ENCODE measurements around the gene PIAS4.

DNA sequence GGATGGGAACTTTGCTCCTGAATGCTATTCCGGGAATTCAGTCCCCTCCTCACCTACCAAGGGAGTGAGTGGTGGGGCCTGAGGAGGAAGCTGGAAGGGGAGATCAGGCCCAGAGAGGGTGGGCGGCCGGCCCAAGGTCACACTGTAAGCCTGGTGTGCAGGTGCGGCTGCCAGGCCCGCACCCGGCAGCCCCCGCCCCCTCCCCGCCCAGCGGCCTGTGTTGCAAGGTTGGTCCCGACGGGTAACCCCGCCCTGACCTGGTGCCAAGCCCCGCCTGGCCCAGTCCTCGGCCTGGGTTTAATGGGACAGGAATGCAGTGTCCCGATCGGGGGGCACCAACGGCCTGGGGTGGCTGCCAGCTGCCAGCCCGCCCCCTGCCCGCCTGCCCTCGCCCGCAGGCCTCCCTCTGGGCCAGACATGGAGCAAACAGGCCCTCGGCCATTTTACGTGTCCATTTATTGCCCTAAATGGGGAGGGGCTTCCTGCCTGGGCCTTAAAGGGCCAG, 53.7 kb downstream of the PIAS4 start:
- TF ChIP-seq, protein P1, sequence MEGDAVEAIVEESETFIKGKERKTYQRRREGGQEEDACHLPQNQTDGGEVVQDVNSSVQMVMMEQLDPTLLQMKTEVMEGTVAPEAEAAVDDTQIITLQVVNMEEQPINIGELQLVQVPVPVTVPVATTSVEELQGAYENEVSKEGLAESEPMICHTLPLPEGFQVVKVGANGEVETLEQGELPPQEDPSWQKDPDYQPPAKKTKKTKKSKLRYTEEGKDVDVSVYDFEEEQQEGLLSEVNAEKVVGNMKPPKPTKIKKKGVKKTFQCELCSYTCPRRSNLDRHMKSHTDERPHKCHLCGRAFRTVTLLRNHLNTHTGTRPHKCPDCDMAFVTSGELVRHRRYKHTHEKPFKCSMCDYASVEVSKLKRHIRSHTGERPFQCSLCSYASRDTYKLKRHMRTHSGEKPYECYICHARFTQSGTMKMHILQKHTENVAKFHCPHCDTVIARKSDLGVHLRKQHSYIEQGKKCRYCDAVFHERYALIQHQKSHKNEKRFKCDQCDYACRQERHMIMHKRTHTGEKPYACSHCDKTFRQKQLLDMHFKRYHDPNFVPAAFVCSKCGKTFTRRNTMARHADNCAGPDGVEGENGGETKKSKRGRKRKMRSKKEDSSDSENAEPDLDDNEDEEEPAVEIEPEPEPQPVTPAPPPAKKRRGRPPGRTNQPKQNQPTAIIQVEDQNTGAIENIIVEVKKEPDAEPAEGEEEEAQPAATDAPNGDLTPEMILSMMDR (IDR thresholded peaks at IDR 0.05; ENCODE audit: low read depth, low read length, poor library complexity, severe bottlenecking) = no peak
- TF ChIP-seq EZH2phosphoT487 (IDR thresholded peaks at IDR 0.05; ENCODE audit: borderline replicate concordance, low read length) = no peak
